Midbrain (tissue), 1 donor: ENCODE measurements around the gene GXYLT2.
"Not testable (repeated sequence)": the region's sequence is repeated elsewhere in the genome, so short reads cannot be mapped to it uniquely, and the experiment has no call there.

Experiments used
- DNase-seq: peaks from one replicate; lab custom pipeline; 2025; lab: John Stamatoyannopoulos, UW

The GXYLT2 gene

GRCh38 chr3:72974956-72975355 is 87.1 kb downstream of the GXYLT2 start:
- DNase-seq = no peak

GRCh38 chr3:72976281-72976741 is 88.5 kb downstream of the GXYLT2 start:
- DNase-seq = no peak

- DNase-seq = no peak
These were observed 89.4 kb downstream of the GXYLT2 start for GRCh38 chr3:72977060-72977808.

GRCh38 chr3:72982609-72983366 is 94.9 kb downstream of the GXYLT2 start:
- no peak for DNase-seq

GRCh38 chr3:72985576-72985975 is 97.7 kb downstream of the GXYLT2 start:
- DNase-seq = no peak

GRCh38 chr3:72990701-72991395 is 103.0 kb downstream of the GXYLT2 start:
- no peak for DNase-seq

GRCh38 chr3:72991522-72991921 is 103.7 kb downstream of the GXYLT2 start:
- DNase-seq = no peak

GRCh38 chr3:72993391-72993790 is 105.5 kb downstream of the GXYLT2 start:
- no peak for DNase-seq

GRCh38 chr3:72995337-72995736 is 107.5 kb downstream of the GXYLT2 start:
- no peak for DNase-seq

GRCh38 chr3:72996121-72996472 is 108.3 kb downstream of the GXYLT2 start:
- DNase-seq = no peak

- DNase-seq = peak; percentile 84
These were observed 108.9 kb downstream of the GXYLT2 start, which contains the start of gene PPP4R2 for GRCh38 chr3:72996473-72997333. TSS of gene PPP4R2 (plus strand) at chr3:72996811. CDS start at chr3:72997038, 227 bp downstream.

- DNase-seq = peak; percentile 75
These were observed 109.6 kb downstream of the GXYLT2 start for GRCh38 chr3:72997421-72997961.

- DNase-seq = no peak
These were observed 110.6 kb downstream of the GXYLT2 start for GRCh38 chr3:72998466-72998865.

- no peak for DNase-seq
These were observed 112.1 kb downstream of the GXYLT2 start for GRCh38 chr3:72999951-73000350.

GRCh38 chr3:73003050-73003449 is 115.2 kb downstream of the GXYLT2 start:
- not testable (repeated sequence) for DNase-seq

- no peak for DNase-seq
These were observed 116.5 kb downstream of the GXYLT2 start for GRCh38 chr3:73004316-73004715.

- DNase-seq = no peak
These were observed 120.3 kb downstream of the GXYLT2 start for GRCh38 chr3:73007992-73008712.

- DNase-seq = no peak
These were observed 121.2 kb downstream of the GXYLT2 start for GRCh38 chr3:73009008-73009407.

GRCh38 chr3:73009750-73010149 is 121.9 kb downstream of the GXYLT2 start:
- no peak for DNase-seq

- no peak for DNase-seq
These were observed 122.3 kb downstream of the GXYLT2 start for GRCh38 chr3:73010158-73010557.

GRCh38 chr3:73018298-73018697 is 130.5 kb downstream of the GXYLT2 start:
- no peak for DNase-seq
